B cell (primary cell): Measurements from ENCODE around the gene MIOX.

Experiments
- EZH2 ChIP-seq: IDR thresholded peaks from 2 replicates; pipeline ENCODE4 v1.6.1; 2012; ENCODE audit warnings: borderline replicate concordance, low read depth, mild to moderate bottlenecking, moderate library complexity, low read length; ENCODE audit not compliant: insufficient read depth, poor library complexity, severe bottlenecking
- TF ChIP-seq, protein P1 (sequence below): fragments of 200-600 bp; IDR thresholded peaks from one replicate; pipeline ENCODE4 v1.8.0; 2022; ENCODE audit warnings: antibody characterized with exemption, mild to moderate bottlenecking

DNA sequence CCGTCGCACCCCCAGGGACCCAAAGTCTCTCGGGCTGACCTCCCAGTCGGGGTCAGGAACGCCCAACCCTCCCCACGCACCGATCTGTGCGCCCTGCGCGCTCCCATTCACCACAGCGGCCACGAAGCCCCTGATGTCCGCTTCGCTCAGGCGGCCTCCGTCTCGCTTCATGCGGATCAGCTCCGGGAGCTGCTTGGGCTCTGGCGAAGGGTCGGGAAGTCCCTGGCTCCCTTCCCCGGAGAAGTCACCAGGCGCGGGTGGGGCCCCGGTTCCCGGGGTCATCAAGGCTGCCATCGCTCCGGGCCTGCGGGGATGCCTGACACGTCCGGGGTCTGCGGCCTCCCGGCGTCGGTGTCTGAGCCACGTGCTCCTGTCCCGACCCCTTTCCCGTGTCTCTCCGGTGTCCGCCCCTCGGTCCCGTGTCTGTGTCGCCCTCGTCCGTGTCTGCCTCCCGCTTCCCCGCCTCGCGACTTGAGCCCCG is 42.8 kb downstream of the MIOX start:
- TF ChIP-seq, protein P1, sequence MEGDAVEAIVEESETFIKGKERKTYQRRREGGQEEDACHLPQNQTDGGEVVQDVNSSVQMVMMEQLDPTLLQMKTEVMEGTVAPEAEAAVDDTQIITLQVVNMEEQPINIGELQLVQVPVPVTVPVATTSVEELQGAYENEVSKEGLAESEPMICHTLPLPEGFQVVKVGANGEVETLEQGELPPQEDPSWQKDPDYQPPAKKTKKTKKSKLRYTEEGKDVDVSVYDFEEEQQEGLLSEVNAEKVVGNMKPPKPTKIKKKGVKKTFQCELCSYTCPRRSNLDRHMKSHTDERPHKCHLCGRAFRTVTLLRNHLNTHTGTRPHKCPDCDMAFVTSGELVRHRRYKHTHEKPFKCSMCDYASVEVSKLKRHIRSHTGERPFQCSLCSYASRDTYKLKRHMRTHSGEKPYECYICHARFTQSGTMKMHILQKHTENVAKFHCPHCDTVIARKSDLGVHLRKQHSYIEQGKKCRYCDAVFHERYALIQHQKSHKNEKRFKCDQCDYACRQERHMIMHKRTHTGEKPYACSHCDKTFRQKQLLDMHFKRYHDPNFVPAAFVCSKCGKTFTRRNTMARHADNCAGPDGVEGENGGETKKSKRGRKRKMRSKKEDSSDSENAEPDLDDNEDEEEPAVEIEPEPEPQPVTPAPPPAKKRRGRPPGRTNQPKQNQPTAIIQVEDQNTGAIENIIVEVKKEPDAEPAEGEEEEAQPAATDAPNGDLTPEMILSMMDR: no peak
- TF ChIP-seq EZH2: no peak
